Iris pigment epithelial cell (primary cell): Measurements from ENCODE around the gene IL1A.

ENCODE experiments used
- DNase-seq: peaks from one replicate; pipeline ENCODE4 v3.0.0-alpha.2; 2011; ENCODE audit warnings: low read depth

IL1A gene

DNA sequence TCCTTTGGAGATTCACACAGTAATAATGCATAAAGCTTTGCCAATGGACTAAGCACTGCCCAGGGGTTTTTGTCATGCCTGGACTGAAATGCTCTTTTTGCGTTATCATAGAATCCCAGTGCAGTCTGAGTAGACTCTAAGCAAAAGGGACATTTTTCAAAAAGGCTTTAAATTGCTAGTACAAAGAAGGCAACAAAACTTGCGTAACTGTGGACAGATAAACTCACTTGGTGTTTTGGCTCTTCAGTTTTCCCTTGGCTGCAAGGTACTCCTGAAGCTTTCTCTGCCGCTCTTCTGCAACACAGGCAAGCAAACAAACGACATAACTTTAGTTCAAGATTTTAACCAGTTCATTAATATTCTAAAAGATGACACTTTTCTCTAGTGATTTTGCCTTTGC is 22.0 kb downstream of the IL1A start:
- DNase-seq: no peak

DNA sequence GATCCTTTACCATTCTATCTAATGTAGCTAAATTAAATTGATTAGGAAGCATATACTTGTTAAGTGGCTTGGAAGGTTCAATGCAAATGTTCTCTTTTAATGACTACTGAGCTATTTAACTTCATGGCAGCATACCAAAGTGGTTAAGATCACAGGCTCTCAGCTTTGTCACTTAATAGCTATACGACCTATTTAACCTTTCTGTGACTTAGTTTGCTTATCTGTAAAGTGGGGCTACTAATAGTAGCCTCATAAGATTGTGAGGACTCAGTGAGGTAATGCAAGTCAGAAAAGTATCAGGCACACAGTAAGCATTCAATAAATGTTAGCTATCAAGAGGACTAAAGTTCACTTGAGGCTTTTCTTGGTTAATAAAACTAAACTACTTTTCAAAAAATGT is 24.1 kb downstream of the IL1A start:
- no peak for DNase-seq

DNA sequence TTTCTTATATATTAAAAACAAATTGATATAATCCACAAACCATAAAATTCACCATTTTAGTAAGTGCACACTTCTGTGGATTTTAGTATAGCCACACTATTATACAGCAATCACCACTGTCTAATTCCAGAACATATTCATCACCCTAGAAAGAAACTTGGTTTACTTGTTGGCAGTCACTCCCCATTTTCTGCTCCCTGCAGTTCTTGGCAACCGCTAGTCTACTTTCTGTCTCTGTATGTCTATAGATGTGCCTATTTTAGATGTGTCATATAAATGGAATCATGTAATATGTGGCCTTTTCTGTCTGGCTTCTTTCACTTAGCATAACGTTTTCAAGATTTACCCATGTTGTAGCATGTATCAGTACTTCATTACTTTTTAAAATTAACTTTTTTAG is 25.6 kb downstream of the IL1A start:
- no peak for DNase-seq

- DNase-seq: peak; percentile 30
These were observed 27.0 kb downstream of the IL1A start for GRCh38 chr2:112757265-112757664.

DNA sequence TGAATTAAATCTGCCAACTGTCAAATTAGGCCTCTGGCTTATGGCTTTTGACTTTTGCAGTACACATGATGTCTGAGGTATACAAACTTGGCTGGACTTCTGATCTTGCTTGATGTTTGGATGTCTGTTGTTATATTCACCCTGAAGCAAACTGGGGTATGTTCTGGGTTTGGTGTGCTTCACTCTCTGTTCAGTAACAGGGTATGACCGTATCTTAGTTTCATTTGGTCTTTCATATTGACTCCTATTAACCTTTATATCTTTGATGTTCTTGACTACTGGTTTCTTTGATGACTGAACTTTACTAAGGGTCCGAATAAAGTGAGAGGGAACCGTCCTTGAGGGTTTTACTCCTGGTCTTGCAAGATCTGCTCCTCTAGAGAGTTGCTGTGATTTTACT is 28.1 kb downstream of the IL1A start:
- no peak for DNase-seq

- DNase-seq: no peak
These were observed 28.8 kb downstream of the IL1A start for GRCh38 chr2:112755444-112755843.

DNA sequence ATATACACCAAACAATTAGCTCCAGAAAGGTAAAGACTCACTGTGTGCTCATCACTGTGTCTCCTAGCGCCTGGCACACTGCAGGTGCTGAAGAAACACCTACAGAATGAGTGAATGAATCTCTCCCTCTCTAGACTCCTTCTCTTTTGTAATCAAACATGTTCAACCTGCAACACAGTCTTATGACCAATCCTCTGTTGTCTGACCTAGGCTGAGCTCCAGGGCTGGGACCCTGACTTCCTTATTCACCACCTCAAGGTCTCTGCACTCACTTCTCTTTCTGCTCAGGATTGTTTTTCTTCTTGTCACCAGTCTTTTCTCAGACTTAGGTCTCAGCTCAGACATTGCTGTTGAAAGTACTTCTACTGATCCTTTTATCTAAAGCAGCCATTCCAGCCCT is 29.7 kb downstream of the IL1A start:
- no peak for DNase-seq

DNA sequence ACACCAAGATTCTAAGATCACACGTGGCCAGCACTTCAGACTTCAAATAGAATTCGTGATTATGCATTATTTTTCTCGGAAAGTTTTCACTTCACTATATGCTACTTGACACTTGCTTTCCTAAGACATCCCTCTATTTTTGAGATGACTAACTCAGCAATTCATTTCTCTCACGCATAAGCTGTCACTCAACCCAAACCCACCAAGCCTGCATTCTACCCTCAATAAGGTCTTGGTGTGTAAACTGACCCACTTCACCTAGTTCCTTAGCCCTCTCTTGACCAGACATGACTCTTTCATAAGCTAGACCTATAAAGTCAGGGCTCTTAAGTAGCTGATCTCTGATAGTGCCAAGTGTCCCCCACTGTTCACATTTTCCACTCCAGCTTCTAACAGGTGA is 31.6 kb downstream of the IL1A start:
- no peak for DNase-seq

GRCh38 chr2:112751451-112752197 is 32.7 kb downstream of the IL1A start:
- DNase-seq: no peak

- DNase-seq: no peak
These were observed 33.8 kb downstream of the IL1A start for GRCh38 chr2:112750560-112750843.

DNA sequence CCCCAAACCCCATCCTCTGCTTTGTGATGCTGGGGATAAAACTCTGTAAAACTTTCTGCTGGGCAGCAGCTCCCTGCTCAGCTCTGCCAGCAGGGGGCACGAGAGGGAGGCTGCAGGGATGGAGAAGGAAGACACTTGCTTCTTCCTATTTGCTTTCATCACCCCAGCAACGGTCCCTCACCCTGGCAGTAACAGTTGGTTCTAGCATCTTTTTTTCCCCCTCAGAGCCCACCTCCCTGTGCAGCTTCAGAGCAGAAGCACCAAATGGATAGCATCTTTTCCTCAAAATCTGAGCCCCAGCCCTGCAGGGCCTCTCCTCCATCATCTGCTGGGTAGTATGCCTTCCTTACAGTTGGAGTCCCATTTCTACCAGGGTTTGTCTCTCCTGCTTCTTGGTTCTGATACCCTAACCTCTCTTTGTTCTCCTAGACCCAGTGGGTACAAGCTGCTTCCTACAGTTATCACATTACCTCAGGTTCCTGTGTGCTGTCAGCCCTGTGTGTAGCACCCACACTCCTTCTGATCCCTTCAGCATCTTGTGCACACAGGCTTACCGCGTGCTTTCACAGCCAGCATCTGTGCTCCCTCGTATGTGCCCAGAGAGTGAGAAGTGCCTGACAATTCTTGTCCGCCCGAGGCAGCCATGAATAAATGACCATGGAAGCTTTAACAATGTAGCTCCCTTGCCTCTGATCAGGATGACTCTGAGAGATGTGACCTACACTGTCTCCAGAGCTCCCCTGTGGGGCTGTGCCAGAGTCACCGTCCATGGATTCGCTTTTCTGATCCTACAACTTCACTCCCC is 34.3 kb downstream of the IL1A start:
- DNase-seq: peak; percentile 78

- no peak for DNase-seq
These were observed 43.8 kb downstream of the IL1A start for GRCh38 chr2:112740527-112740926.

DNA sequence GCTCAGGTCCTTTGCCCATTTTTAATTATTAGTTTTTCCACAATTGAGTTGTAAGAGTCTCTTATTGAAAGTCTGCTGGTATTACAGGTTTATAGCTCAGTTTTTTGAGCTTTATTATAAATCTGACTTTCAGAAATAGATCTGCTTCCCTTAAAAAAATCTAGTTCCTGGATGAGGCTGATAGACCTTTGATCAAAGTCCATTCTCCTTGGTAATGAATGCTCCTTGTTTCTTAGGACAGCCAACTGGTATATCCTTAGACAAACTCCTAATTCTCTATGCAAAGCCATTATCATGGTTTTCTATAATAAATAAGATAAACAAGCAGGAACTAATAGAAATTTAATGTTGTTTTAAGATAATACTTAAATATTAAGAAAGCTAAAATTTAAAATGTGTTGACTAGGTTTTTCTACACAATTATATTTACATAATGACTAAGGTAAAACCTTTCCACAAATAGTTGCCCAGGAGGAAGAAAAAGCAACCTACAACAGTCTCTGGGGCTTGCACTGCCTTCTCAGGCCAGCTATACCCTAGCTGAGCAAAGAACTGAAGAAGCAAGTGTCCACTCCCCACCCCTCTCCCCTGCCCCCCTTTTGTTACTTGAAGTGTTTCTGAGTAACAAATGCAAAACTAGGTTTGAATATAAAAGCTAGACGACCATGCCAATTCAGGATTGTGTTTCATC is 46.6 kb downstream of the IL1A start:
- DNase-seq: no peak

DNA sequence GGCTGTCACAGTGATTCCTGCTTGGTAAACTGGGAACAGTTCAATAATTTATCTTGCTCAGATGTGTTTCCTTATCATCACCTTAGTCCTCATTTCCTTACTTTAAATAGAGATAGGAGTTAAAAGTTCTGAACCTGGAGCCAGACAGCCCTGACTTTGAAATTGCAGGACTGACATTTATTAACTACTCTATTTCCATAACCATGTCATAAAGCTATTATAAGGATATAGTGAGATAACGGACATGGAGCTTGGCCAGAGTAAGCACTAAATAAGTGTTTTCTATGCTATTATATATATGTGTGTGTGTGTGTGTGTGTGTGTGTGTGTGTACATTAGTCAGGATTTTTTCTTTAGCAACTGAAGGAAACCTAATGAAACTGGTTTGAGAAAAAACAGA is 50.4 kb downstream of the IL1A start:
- no peak for DNase-seq

DNA sequence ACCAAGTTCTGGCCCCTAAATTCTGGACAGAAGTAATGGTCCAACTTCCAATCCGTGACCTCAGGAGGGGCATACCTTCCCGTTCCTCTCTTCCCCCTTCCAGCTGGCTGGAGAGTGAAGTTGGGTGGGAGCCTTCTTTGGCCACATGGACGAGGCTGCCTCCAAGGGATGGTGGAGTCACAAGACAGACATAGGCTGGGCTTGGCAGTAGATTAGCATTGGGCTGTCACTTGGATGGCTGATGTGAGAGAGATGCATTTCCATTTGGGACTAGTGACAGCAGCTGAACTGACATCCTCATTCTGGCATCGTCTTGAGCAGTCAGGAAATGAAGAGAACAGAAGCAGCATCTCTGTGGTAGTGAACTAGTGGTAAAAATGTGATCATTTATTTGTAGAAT is 50.8 kb downstream of the IL1A start:
- DNase-seq: no peak

DNA sequence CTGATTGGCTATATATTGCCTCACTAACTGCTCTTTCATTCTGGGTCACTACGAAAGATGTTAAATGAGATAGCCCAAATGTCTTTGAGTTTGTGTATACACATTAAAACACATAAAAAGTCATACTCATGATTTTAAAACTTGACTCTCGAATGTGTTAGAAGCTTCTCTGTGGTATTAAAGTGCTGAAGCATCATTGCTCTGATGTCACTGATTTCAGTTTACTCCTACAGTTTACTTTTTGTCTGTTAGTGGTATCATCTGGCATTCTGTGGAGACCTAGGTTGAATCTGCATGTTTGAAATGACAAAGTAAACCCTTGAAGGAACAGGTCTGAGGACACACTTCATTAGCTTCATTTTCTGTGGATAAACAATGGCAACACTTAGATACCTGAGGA is 52.8 kb downstream of the IL1A start:
- DNase-seq: no peak

- DNase-seq: no peak
These were observed 53.5 kb downstream of the IL1A start for GRCh38 chr2:112730791-112731190.

DNA sequence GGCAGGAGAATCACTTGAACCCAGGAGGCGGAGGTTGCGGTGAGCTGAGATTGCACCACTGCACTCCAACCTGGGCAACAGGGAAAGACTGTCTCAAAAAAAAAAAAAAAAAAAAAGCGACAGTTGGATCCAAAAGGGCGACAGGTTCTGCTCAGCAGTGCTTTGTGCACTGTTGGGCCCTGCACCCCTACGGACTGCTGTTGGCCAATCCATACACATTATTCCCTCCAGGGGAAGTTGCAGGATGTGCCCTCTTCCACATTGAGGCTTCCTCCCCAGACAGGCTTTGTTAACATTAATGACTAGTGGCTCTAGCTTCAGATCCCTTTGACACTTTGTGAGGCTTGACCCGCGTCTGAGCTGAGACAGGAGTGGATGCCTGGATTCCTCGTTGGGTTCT is 54.1 kb downstream of the IL1A start:
- DNase-seq: no peak

- no peak for DNase-seq
These were observed 55.7 kb downstream of the IL1A start for GRCh38 chr2:112728378-112729175.

DNA sequence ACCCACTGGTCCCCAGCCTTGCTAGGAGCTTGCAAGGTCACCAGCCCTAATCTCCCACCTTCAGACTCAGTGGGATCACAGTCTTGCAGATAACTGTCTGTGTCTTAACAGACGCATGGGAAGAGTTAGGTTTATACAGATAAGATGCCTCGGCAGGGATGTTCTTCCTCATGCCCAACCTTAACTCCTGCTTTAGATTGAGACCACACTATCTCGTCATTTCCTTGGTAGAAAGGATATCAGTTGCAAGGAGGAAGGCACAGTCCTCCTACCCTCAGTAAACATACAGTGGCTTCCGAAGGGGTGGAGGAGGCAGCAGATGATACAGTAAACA is 56.3 kb downstream of the IL1A start:
- DNase-seq: no peak

DNA sequence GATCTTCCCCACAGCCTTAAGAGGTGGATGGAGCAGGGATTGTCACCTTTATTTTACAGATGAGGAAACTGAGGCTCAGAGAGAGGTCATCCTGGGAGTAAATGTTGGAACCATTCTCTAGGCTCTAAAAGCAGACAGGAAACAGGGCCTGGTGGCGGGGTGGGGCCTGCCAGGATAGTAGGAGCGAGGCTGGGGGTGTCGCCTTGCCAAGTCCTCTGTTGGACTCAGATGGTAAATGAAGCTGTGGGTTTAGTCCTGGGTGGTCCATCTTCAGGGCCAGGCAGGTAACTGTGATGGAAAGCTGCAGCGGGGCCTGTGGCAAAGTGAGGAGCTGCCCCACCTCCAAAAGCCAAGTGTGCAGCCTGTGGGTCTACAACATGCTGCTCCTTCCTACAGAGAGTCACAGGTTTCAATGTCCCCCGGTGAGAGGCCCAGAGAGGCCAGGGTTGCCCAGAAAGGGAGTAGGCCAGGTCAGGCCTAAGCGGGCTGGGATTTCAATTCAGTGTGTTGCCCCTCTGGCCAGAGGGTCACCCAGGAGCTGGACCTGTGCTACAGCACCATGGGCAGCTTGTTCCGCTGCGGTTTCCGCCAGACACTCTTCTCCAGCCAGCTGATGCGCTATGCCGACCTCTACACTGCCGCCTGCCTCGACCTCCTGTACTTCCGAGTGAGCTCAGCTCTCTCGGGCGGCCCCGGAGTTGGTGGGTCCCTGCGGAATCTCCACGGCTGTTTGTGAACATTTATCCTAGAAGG is 56.8 kb downstream of the IL1A start:
- no peak for DNase-seq
